HEK293 (cell line): ENCODE data around the gene STIM2.

Source experiments
- PRDM1 ChIP-seq: fragments of 450-650 bp; formaldehyde crosslinking; IDR thresholded peaks from 2 replicates; pipeline ENCODE4; 2016; ENCODE audit warnings: missing biosample characterization, missing genetic modification characterization
- SCRT1 ChIP-seq: fragments of 450-650 bp; formaldehyde crosslinking; IDR thresholded peaks from 2 replicates; pipeline ENCODE4 v1.5.1; 2016; ENCODE audit warnings: missing biosample characterization, missing genetic modification characterization, borderline replicate concordance
- ZFP3 ChIP-seq: fragments of 450-650 bp; formaldehyde crosslinking; IDR thresholded peaks from 2 replicates; pipeline ENCODE4 v1.5.1; 2016; ENCODE audit warnings: low read depth, missing biosample characterization, missing genetic modification characterization
- ZNF10 ChIP-seq: fragments of 450-650 bp; formaldehyde crosslinking; IDR thresholded peaks from 2 replicates; pipeline ENCODE4 v1.5.1; 2017; ENCODE audit warnings: missing biosample characterization, missing genetic modification characterization
- ZNF140 ChIP-seq: fragments of 450-650 bp; formaldehyde crosslinking; IDR thresholded peaks from 2 replicates; pipeline ENCODE4 v1.5.1; 2016; ENCODE audit warnings: missing biosample characterization, missing genetic modification characterization
- ZNF175 ChIP-seq: fragments of 450-650 bp; formaldehyde crosslinking; IDR thresholded peaks from 2 replicates; pipeline ENCODE4 v1.5.1; 2016; ENCODE audit warnings: missing biosample characterization, missing genetic modification characterization
- ZNF23 ChIP-seq: fragments of 450-650 bp; formaldehyde crosslinking; IDR thresholded peaks from 2 replicates; pipeline ENCODE4 v1.5.1; 2016; ENCODE audit warnings: missing biosample characterization, missing genetic modification characterization, borderline replicate concordance
- ZNF311 ChIP-seq: fragments of 450-650 bp; formaldehyde crosslinking; IDR thresholded peaks from 2 replicates; pipeline ENCODE4 v1.5.1; 2017; ENCODE audit warnings: missing biosample characterization, missing genetic modification characterization, borderline replicate concordance
- ZNF335 ChIP-seq: fragments of 450-650 bp; formaldehyde crosslinking; conservative IDR thresholded peaks from 2 replicates; pipeline ENCODE4 v1.5.1; 2016; ENCODE audit warnings: missing biosample characterization, missing genetic modification characterization
- ZNF426 ChIP-seq: fragments of 450-650 bp; formaldehyde crosslinking; IDR thresholded peaks from 2 replicates; pipeline ENCODE4 v1.5.1; 2017; ENCODE audit warnings: missing biosample characterization, missing genetic modification characterization, mild to moderate bottlenecking, inconsistent platforms, moderate library complexity
- ZNF677 ChIP-seq: fragments of 450-650 bp; IDR thresholded peaks from 2 replicates; pipeline ENCODE4 v1.5.0; 2018; ENCODE audit warnings: missing biosample characterization, mild to moderate bottlenecking, missing genetic modification characterization, moderate library complexity
- TF ChIP-seq, protein P1 (sequence below): fragments of 450-650 bp; formaldehyde crosslinking; conservative IDR thresholded peaks from 2 replicates; pipeline ENCODE4 v1.5.1; 2016; ENCODE audit warnings: low read depth, missing biosample characterization, missing genetic modification characterization
- TF ChIP-seq, protein P2 (sequence below): fragments of 450-650 bp; formaldehyde crosslinking; IDR thresholded peaks from 2 replicates; pipeline ENCODE4 v1.5.1; 2016; ENCODE audit warnings: missing biosample characterization, missing genetic modification characterization
- TF ChIP-seq, protein P3 (sequence below): fragments of 450-650 bp; formaldehyde crosslinking; conservative IDR thresholded peaks from 2 replicates; pipeline ENCODE4 v1.5.1; 2016; ENCODE audit warnings: low read depth, missing biosample characterization, missing genetic modification characterization
- TF ChIP-seq, protein P4 (sequence below): fragments of 450-650 bp; formaldehyde crosslinking; IDR thresholded peaks from 2 replicates; pipeline ENCODE4 v1.5.1; 2016; ENCODE audit warnings: missing biosample characterization, missing genetic modification characterization
- TF ChIP-seq, protein P5 (sequence below): fragments of 450-650 bp; formaldehyde crosslinking; IDR thresholded peaks from 2 replicates; pipeline ENCODE4 v1.5.1; 2016; ENCODE audit warnings: missing biosample characterization, missing genetic modification characterization

Gene STIM2

GRCh38 chr4:27013012-27013411 is 152.4 kb downstream of the STIM2 start (continued):
- TF ChIP-seq, protein P1, sequence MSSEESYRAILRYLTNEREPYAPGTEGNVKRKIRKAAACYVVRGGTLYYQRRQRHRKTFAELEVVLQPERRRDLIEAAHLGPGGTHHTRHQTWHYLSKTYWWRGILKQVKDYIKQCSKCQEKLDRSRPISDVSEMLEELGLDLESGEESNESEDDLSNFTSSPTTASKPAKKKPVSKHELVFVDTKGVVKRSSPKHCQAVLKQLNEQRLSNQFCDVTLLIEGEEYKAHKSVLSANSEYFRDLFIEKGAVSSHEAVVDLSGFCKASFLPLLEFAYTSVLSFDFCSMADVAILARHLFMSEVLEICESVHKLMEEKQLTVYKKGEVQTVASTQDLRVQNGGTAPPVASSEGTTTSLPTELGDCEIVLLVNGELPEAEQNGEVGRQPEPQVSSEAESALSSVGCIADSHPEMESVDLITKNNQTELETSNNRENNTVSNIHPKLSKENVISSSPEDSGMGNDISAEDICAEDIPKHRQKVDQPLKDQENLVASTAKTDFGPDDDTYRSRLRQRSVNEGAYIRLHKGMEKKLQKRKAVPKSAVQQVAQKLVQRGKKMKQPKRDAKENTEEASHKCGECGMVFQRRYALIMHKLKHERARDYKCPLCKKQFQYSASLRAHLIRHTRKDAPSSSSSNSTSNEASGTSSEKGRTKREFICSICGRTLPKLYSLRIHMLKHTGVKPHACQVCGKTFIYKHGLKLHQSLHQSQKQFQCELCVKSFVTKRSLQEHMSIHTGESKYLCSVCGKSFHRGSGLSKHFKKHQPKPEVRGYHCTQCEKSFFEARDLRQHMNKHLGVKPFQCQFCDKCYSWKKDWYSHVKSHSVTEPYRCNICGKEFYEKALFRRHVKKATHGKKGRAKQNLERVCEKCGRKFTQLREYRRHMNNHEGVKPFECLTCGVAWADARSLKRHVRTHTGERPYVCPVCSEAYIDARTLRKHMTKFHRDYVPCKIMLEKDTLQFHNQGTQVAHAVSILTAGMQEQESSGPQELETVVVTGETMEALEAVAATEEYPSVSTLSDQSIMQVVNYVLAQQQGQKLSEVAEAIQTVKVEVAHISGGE (tag by site-specific recombination), result no peak
- TF ChIP-seq ZNF175 (tag by site-specific recombination) (no peak), ZNF140 (tag by site-specific recombination) (no peak), ZFP3 (tag by site-specific recombination) (no peak), SCRT1 (tag by site-specific recombination) (no peak), ZNF335 (tag by site-specific recombination) (no peak), ZNF677 (no peak), ZNF311 (tag by site-specific recombination) (no peak), ZNF10 (no peak), PRDM1 (tag by site-specific recombination) (no peak), ZNF426 (tag by site-specific recombination) (no peak), ZNF23 (no peak)
- TF ChIP-seq, protein P2, sequence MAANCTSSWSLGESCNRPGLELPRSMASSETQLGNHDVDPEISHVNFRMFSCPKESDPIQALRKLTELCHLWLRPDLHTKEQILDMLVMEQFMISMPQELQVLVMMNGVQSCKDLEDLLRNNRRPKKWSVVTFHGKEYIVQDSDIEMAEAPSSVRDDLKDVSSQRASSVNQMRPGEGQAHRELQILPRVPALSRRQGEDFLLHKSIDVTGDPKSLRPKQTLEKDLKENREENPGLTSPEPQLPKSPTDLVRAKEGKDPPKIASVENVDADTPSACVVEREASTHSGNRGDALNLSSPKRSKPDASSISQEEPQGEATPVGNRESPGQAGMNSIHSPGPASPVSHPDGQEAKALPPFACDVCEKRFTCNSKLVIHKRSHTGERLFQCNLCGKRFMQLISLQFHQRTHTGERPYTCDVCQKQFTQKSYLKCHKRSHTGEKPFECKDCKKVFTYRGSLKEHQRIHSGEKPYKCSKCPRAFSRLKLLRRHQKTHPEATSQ (tag by site-specific recombination), result no peak
- TF ChIP-seq, protein P3, sequence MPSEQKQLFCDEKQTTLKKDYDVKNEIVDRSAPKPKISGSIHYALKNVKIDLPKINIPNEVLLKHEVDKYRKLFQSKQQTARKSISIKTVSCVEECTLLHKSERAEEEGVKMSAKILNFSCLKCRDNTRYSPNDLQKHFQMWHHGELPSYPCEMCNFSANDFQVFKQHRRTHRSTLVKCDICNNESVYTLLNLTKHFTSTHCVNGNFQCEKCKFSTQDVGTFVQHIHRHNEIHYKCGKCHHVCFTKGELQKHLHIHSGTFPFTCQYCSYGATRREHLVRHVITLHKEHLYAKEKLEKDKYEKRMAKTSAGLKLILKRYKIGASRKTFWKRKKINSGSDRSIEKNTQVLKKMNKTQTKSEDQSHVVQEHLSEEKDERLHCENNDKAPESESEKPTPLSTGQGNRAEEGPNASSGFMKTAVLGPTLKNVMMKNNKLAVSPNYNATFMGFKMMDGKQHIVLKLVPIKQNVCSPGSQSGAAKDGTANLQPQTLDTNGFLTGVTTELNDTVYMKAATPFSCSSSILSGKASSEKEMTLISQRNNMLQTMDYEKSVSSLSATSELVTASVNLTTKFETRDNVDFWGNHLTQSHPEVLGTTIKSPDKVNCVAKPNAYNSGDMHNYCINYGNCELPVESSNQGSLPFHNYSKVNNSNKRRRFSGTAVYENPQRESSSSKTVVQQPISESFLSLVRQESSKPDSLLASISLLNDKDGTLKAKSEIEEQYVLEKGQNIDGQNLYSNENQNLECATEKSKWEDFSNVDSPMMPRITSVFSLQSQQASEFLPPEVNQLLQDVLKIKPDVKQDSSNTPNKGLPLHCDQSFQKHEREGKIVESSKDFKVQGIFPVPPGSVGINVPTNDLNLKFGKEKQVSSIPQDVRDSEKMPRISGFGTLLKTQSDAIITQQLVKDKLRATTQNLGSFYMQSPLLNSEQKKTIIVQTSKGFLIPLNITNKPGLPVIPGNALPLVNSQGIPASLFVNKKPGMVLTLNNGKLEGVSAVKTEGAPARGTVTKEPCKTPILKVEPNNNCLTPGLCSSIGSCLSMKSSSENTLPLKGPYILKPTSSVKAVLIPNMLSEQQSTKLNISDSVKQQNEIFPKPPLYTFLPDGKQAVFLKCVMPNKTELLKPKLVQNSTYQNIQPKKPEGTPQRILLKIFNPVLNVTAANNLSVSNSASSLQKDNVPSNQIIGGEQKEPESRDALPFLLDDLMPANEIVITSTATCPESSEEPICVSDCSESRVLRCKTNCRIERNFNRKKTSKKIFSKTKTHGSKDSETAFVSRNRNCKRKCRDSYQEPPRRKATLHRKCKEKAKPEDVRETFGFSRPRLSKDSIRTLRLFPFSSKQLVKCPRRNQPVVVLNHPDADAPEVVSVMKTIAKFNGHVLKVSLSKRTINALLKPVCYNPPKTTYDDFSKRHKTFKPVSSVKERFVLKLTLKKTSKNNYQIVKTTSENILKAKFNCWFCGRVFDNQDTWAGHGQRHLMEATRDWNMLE, result no peak
- TF ChIP-seq, protein P4, sequence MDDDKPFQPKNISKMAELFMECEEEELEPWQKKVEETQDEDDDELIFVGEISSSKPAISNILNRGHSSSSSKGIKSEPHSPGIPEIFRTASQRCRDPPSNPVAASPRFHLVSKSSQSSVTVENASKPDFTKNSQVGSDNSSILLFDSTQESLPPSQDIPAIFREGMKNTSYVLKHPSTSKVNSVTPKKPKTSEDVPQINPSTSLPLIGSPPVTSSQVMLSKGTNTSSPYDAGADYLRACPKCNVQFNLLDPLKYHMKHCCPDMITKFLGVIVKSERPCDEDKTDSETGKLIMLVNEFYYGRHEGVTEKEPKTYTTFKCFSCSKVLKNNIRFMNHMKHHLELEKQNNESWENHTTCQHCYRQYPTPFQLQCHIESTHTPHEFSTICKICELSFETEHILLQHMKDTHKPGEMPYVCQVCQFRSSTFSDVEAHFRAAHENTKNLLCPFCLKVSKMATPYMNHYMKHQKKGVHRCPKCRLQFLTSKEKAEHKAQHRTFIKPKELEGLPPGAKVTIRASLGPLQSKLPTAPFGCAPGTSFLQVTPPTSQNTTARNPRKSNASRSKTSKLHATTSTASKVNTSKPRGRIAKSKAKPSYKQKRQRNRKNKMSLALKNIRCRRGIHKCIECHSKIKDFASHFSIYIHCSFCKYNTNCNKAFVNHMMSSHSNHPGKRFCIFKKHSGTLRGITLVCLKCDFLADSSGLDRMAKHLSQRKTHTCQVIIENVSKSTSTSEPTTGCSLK (tag by site-specific recombination), result no peak
- TF ChIP-seq, protein P5, sequence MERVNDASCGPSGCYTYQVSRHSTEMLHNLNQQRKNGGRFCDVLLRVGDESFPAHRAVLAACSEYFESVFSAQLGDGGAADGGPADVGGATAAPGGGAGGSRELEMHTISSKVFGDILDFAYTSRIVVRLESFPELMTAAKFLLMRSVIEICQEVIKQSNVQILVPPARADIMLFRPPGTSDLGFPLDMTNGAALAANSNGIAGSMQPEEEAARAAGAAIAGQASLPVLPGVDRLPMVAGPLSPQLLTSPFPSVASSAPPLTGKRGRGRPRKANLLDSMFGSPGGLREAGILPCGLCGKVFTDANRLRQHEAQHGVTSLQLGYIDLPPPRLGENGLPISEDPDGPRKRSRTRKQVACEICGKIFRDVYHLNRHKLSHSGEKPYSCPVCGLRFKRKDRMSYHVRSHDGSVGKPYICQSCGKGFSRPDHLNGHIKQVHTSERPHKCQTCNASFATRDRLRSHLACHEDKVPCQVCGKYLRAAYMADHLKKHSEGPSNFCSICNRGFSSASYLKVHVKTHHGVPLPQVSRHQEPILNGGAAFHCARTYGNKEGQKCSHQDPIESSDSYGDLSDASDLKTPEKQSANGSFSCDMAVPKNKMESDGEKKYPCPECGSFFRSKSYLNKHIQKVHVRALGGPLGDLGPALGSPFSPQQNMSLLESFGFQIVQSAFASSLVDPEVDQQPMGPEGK (tag by site-specific recombination), result no peak
